AG04449 (cell line): ENCODE measurements around the gene MBLAC1.
"Not testable (repeated sequence)": the region's sequence is repeated elsewhere in the genome, so short reads cannot be mapped to it uniquely, and the experiment has no call there.

Experiments used
- CTCF ChIA-PET: fragments of 350-600 bp; formaldehyde crosslinking; extraction: SDS; loops from one replicate; lab custom pipeline; 2021; ENCODE audit warnings: antibody characterized with exemption; lab: Yijun Ruan, JAX
- POLR2A ChIA-PET: fragments of 400-600, 350-600 bp; formaldehyde crosslinking; extraction: SDS; loops from one replicate; lab custom pipeline; 2020; ENCODE audit warnings: antibody characterized with exemption, inconsistent platforms; lab: Yijun Ruan, JAX
- DNase-seq: peaks from one replicate; pipeline ENCODE4 v3.0.0-alpha.2; 2010; ENCODE audit warnings: low read depth, low spot score
- H3K4me3 ChIP-seq: 2 replicates; pipeline ENCODE4 v1.5.1; 2011; ENCODE audit warnings: low read depth, mild to moderate bottlenecking, control low read depth, low read length
- CTCF ChIP-seq: IDR thresholded peaks from one replicate; pipeline ENCODE4 v1.5.1; 2011; ENCODE audit warnings: mild to moderate bottlenecking, moderate library complexity, low read length, control low read depth, inconsistent platforms; ENCODE audit not compliant: insufficient read depth; ENCODE audit errors: missing control alignments

MBLAC1 gene

GRCh38 chr7:100142461-100142860 lies 15.7 kb downstream of the MBLAC1 start:
- POLR2A ChIA-PET, result interaction anchor here (0.6 kb wide), 1 partner anchor 41 kb away, joined by 3 read pairs; the partner anchor contains the start of genes AP4M1 and MCM7
- CTCF ChIA-PET, result interaction anchor here (0.9 to 13.2 kb wide), 3 partner anchors 11 to 76 kb away, joined by 3 to 167 read pairs (median 7); no protein-coding TSS in a partner anchor

GRCh38 chr7:100146350-100146749 lies 19.6 kb downstream of the MBLAC1 start:
- H3K4me3 ChIP-seq, POLR2A ChIA-PET: not testable (repeated sequence)
- CTCF ChIA-PET, result interaction anchor here (0.7 to 13.2 kb wide), 3 partner anchors 10 to 15 kb away, joined by 3 to 167 read pairs (median 3); no protein-coding TSS in a partner anchor
- peak; percentile 12 for DNase-seq

More at GRCh38 chr7:100142461-100142860, 15.7 kb downstream of the MBLAC1 start:
- no peak for TF ChIP-seq CTCF
- no peak for DNase-seq
- no peak overlapping the region for H3K4me3 ChIP-seq

- H3K4me3 ChIP-seq, result no peak overlapping the region
- DNase-seq, result no peak
- no peak for TF ChIP-seq CTCF
- CTCF ChIA-PET, result interaction anchor here (0.9 to 13.2 kb wide), 4 partner anchors 10 to 63 kb away, joined by 3 to 167 read pairs (median 4); no protein-coding TSS in a partner anchor
- POLR2A ChIA-PET, result no interaction called here
Observed at GRCh38 chr7:100147278-100147677, 20.5 kb downstream of the MBLAC1 start.

GRCh38 chr7:100148225-100148558 lies 21.4 kb downstream of the MBLAC1 start:
- CTCF ChIA-PET, result interaction anchor here (0.9 to 13.2 kb wide), 4 partner anchors 9 to 107 kb away, joined by 3 to 167 read pairs (median 4); no protein-coding TSS in a partner anchor
- POLR2A ChIA-PET, result interaction anchor here (0.6 to 1.1 kb wide), 6 partner anchors 9 to 55 kb away, joined by 3 to 9 read pairs (median 3); partner anchors contain the start of genes GPC2, STAG3 and TRAPPC14
- no peak for TF ChIP-seq CTCF
- peak overlapping the region; percentile 46 for H3K4me3 ChIP-seq
- DNase-seq, result no peak

GRCh38 chr7:100148559-100149328 lies 22.0 kb downstream of the MBLAC1 start, which contains the start of gene LAMTOR4:
LAMTOR4 (plus strand) TSS chr7:100148918; CDS start chr7:100148973, 55 bp downstream.
- ChIA-PET CTCF (interaction anchor here (0.9 to 13.2 kb wide), 2 partner anchors 18 to 106 kb away, joined by 3 to 167 read pairs; no protein-coding TSS in a partner anchor), POLR2A (interaction anchor here (0.6 to 1.1 kb wide), 7 partner anchors 9 to 54 kb away, joined by 3 to 9 read pairs (median 3); partner anchors contain the start of genes GPC2, MBLAC1, STAG3 and TRAPPC14)

GRCh38 chr7:100152404-100152803 lies 25.6 kb downstream of the MBLAC1 start:
- DNase-seq, result no peak
- POLR2A ChIA-PET, result no interaction called here
- CTCF ChIA-PET, result interaction anchor here (1.3 kb wide), 1 partner anchor 65 kb away, joined by 4 read pairs; no protein-coding TSS in a partner anchor
- no peak for TF ChIP-seq CTCF
- no peak overlapping the region for H3K4me3 ChIP-seq

More at GRCh38 chr7:100148559-100149328, 22.0 kb downstream of the MBLAC1 start, which contains the start of gene LAMTOR4:
- DNase-seq, result peak; percentile 94
- TF ChIP-seq CTCF, result no peak
- H3K4me3 ChIP-seq, result peak within 1 kb of the TSS; percentile 100
